Measurements from ENCODE around the gene EIF3L. TPM values are rescaled to one million over a fixed set of nuclear protein-coding genes. Genes with fewer than 3 reads are reported as not detected.

The EIF3L gene
- polyA plus RNA-seq, 1 of the 3 experiments (the other 2 are of a cell fraction) = 478 TPM

DNA sequence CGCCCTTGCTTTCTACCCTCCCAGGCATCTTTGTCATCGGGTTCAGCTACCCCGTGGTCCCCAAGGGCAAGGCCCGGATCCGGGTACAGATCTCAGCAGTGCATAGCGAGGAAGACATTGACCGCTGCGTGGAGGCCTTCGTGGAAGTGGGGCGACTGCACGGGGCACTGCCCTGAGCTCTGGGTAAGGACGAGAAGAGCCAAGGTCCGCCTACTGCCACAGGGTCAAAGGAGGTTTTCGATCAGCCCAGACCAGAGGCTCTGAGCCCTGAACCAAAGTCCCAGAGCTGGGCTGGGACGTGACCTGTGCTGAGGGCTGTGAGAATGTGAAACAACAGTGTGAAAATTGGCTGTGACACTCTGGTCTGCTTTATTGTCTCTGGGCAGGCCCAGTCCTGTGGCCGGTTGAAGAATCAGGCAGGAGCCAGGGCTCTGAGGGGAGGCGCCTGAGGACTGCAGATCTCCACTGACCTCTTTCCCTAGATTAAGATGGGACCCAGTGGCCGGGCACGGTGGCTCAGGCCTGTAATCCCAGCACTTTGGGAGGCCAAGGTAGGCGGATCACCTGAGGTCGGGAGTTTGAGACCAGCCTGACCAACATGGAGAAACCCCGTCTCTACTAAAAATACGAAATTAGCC lies 32.6 kb upstream of the EIF3L start:
- POLR2A ChIA-PET = interaction anchor here (2.2 kb wide), 2 partner anchors 9 to 64 kb away, joined by 4 to 13 read pairs; partner anchors contain the start of gene GCAT
- H3K36me3 ChIP-seq (replicated peaks in 1 of 2; ENCODE audit: control insufficient read depth in 1 of 2, insufficient read depth in 2 of 2, low read length in 1 of 2) = peaks cover 0 to 9% of the 10 kb centered on the region in 2 experiments
- 91% methylated on average over 18 of the region's 23 CpGs for WGBS (ENCODE audit: low lambda C conversion rate)
- no peak for DNase-seq
- no peaks in the 10 kb centered on the region for H3K79me2 ChIP-seq (ENCODE audit: insufficient read depth)
- CTCF ChIA-PET = interaction anchor here (0.7 to 14.0 kb wide), 19 partner anchors 8 to 160 kb away, joined by 3 to 182 read pairs (median 7); partner anchors contain the start of genes ANKRD54, EIF3L, GCAT and MICALL1
- H3K9me2 ChIP-seq = no peaks in the 10 kb centered on the region
- no peak overlapping the region for H2AFZ ChIP-seq (ENCODE audit: low read depth)
- no peaks in the 10 kb centered on the region for H3F3A ChIP-seq (replicated peaks; ENCODE audit: insufficient read depth)
- H3K9ac ChIP-seq = no peak overlapping the region
- no peaks in the 10 kb centered on the region for H3K9me3 ChIP-seq
- H3K27ac ChIP-seq (ENCODE audit: low read depth in 2 of 2, low read length in 1 of 2) = no peak overlapping the region
- H3K4me2 ChIP-seq = no peak overlapping the region
- H4K20me1 ChIP-seq (ENCODE audit: insufficient read depth) = no peaks in the 10 kb centered on the region
- TF ChIP-seq TEAD4 (IDR thresholded peaks at IDR 0.05; ENCODE audit: borderline replicate concordance, insufficient read depth) (no peak), USF2 (IDR thresholded peaks at IDR 0.05; ENCODE audit: borderline replicate concordance, low read depth, low read length) (no peak), MXI1 (IDR thresholded peaks at IDR 0.05; ENCODE audit: low read depth, low read length) (no peak), RXRA (IDR thresholded peaks at IDR 0.05; ENCODE audit: borderline replicate concordance, low read depth) (no peak), FOXJ3 (CRISPR knock-in tag; IDR thresholded peaks at IDR 0.05) (no peak), RCOR1 (IDR thresholded peaks at IDR 0.05; ENCODE audit: low read length) (no peak), SMC3 (IDR thresholded peaks at IDR 0.05; ENCODE audit: low read depth, low read length) (no peak), NFIC (IDR thresholded peaks at IDR 0.05; ENCODE audit: borderline replicate concordance) (no peak), POLR2AphosphoS5 (IDR thresholded peaks at IDR 0.05; ENCODE audit: low read depth, low read length) (no peak), CHD2 (IDR thresholded peaks at IDR 0.05; ENCODE audit: low read length, partially characterized antibody) (no peak), GATA2 (CRISPR knock-in tag; IDR thresholded peaks at IDR 0.05) (no peak), ELF1 (IDR thresholded peaks at IDR 0.05) (no peak), YY1 (IDR thresholded peaks at IDR 0.05; ENCODE audit: low read depth) (no peak), TCF12 (IDR thresholded peaks at IDR 0.05) (no peak), FOSL2 (IDR thresholded peaks at IDR 0.05; ENCODE audit: borderline replicate concordance, low read depth) (no peak), REST (IDR thresholded peaks at IDR 0.05; ENCODE audit: low read depth, low read length) (no peak), EP300 (IDR thresholded peaks at IDR 0.05; ENCODE audit: borderline replicate concordance in 1 of 2, low read depth in 1 of 2, low read length in 1 of 2) (no peak), EZH2phosphoT487 (IDR thresholded peaks at IDR 0.05; ENCODE audit: borderline replicate concordance, low read depth) (no peak)
- TF ChIP-seq, protein P1, sequence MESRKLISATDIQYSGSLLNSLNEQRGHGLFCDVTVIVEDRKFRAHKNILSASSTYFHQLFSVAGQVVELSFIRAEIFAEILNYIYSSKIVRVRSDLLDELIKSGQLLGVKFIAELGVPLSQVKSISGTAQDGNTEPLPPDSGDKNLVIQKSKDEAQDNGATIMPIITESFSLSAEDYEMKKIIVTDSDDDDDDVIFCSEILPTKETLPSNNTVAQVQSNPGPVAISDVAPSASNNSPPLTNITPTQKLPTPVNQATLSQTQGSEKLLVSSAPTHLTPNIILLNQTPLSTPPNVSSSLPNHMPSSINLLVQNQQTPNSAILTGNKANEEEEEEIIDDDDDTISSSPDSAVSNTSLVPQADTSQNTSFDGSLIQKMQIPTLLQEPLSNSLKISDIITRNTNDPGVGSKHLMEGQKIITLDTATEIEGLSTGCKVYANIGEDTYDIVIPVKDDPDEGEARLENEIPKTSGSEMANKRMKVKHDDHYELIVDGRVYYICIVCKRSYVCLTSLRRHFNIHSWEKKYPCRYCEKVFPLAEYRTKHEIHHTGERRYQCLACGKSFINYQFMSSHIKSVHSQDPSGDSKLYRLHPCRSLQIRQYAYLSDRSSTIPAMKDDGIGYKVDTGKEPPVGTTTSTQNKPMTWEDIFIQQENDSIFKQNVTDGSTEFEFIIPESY (IDR thresholded peaks at IDR 0.05; ENCODE audit: borderline replicate concordance, low read depth) = no peak
- no peak overlapping the region for H3K4me3 ChIP-seq (ENCODE audit: low read depth in 2 of 2, low read length in 1 of 2)
- H3K27me3 ChIP-seq (ENCODE audit: insufficient read depth) = no peaks in the 10 kb centered on the region
- H3K4me1 ChIP-seq (ENCODE audit: control insufficient read depth in 1 of 2, insufficient read depth in 2 of 2, low read depth in 1 of 2, low read length in 1 of 2) = peaks cover 0 to 8% of the 10 kb centered on the region in 2 experiments; a peak in 1 of 4 replicates

Measured in SK-N-SH (cell line).